ENCODE measurements around the gene ACOT8.

ACOT8 gene

GRCh38 chr20:45873409-45874103, 16.4 kb upstream of the ACOT8 start:
- H3K27ac ChIP-seq: no peak overlapping the region
- no peak overlapping the region for H2AFZ ChIP-seq (ENCODE audit: low read depth)

GRCh38 chr20:45872626-45873025, 15.4 kb upstream of the ACOT8 start:
- Histone ChIP-seq H3K27ac (no peak overlapping the region), H3K79me2 (ENCODE audit: insufficient read depth, low read depth) (no peaks in the 10 kb centered on the region), H3K36me3 (ENCODE audit: insufficient read depth) (no peaks in the 10 kb centered on the region), H3K27me3 (ENCODE audit: insufficient read depth, low read depth) (no peaks in the 10 kb centered on the region), H3K4me1 (ENCODE audit: low read depth, poor library complexity, severe bottlenecking) (no peaks in the 10 kb centered on the region), H3K4me3 (IDR thresholded peaks at IDR 0.05; ENCODE audit: insufficient read depth, low read depth, low read length) (no peak overlapping the region), H4K20me1 (ENCODE audit: insufficient read depth) (no peaks in the 10 kb centered on the region), H2AFZ (ENCODE audit: low read depth) (no peak overlapping the region), H3K9ac (no peak overlapping the region), H3K4me2 (no peak overlapping the region)
- TF ChIP-seq CTCF (conservative IDR thresholded peaks at IDR 0.05; ENCODE audit: low read depth, low read length): no peak

More at GRCh38 chr20:45873409-45874103, 16.4 kb upstream of the ACOT8 start:
- no peaks in the 10 kb centered on the region for H3K79me2 ChIP-seq (ENCODE audit: insufficient read depth, low read depth)
- H3K27me3 ChIP-seq (ENCODE audit: insufficient read depth, low read depth): no peaks in the 10 kb centered on the region
- no peaks in the 10 kb centered on the region for H4K20me1 ChIP-seq (ENCODE audit: insufficient read depth)
- H3K4me3 ChIP-seq (IDR thresholded peaks at IDR 0.05; ENCODE audit: insufficient read depth, low read depth, low read length): no peak overlapping the region
- H3K36me3 ChIP-seq (ENCODE audit: insufficient read depth): no peaks in the 10 kb centered on the region
- no peak for TF ChIP-seq CTCF (conservative IDR thresholded peaks at IDR 0.05; ENCODE audit: low read depth, low read length)
- H3K9ac ChIP-seq: no peak overlapping the region
- H3K4me1 ChIP-seq (ENCODE audit: low read depth, poor library complexity, severe bottlenecking): no peaks in the 10 kb centered on the region
- H3K4me2 ChIP-seq: no peak overlapping the region

- no peak overlapping the region for H3K4me3 ChIP-seq (IDR thresholded peaks at IDR 0.05; ENCODE audit: insufficient read depth, low read depth, low read length)
- H3K79me2 ChIP-seq (ENCODE audit: insufficient read depth, low read depth): no peaks in the 10 kb centered on the region
- H3K4me2 ChIP-seq: no peak overlapping the region
- TF ChIP-seq CTCF (conservative IDR thresholded peaks at IDR 0.05; ENCODE audit: low read depth, low read length): no peak
- no peaks in the 10 kb centered on the region for H4K20me1 ChIP-seq (ENCODE audit: insufficient read depth)
- H3K27ac ChIP-seq: no peak overlapping the region
- H3K36me3 ChIP-seq (ENCODE audit: insufficient read depth): no peaks in the 10 kb centered on the region
- H3K4me1 ChIP-seq (ENCODE audit: low read depth, poor library complexity, severe bottlenecking): no peaks in the 10 kb centered on the region
- H3K9ac ChIP-seq: no peak overlapping the region
- H2AFZ ChIP-seq (ENCODE audit: low read depth): no peak overlapping the region
- H3K27me3 ChIP-seq (ENCODE audit: insufficient read depth, low read depth): no peaks in the 10 kb centered on the region
These were observed 10.6 kb upstream of the ACOT8 start for GRCh38 chr20:45867819-45868176.

- Histone ChIP-seq H3K4me3 (IDR thresholded peaks at IDR 0.05; ENCODE audit: insufficient read depth, low read depth, low read length) (no peak overlapping the region), H3K79me2 (ENCODE audit: insufficient read depth, low read depth) (no peaks in the 10 kb centered on the region), H3K27ac (no peak overlapping the region), H4K20me1 (ENCODE audit: insufficient read depth) (no peaks in the 10 kb centered on the region), H2AFZ (ENCODE audit: low read depth) (no peak overlapping the region), H3K36me3 (ENCODE audit: insufficient read depth) (no peaks in the 10 kb centered on the region), H3K9ac (no peak overlapping the region), H3K4me1 (ENCODE audit: low read depth, poor library complexity, severe bottlenecking) (no peaks in the 10 kb centered on the region), H3K27me3 (ENCODE audit: insufficient read depth, low read depth) (no peaks in the 10 kb centered on the region), H3K4me2 (no peak overlapping the region)
- TF ChIP-seq CTCF (conservative IDR thresholded peaks at IDR 0.05; ENCODE audit: low read depth, low read length): no peak
These were observed 10.1 kb upstream of the ACOT8 start for GRCh38 chr20:45867136-45867818.

Measured in KMS-11 (cell line).